H9 (cell line): ENCODE results near the gene FLT1. TPM values are rescaled to one million over a fixed set of nuclear protein-coding genes. Genes with fewer than 3 reads are reported as not detected.
A peak's percentile ranks its signal among the peaks of the same experiment; 100 is the strongest.

Experiments
- DNase-seq: peaks from one replicate; pipeline ENCODE4 v3.0.0-alpha.2; 2017
- H2AFZ ChIP-seq: one replicate; pipeline ENCODE4 v1.6.1; 2013; ENCODE audit warnings: mild to moderate bottlenecking, low read length, control low read depth, moderate library complexity
- H2AK5ac ChIP-seq: 2 replicates; pipeline ENCODE4 v1.6.1; 2013; ENCODE audit warnings: low read length, control low read depth, mixed read lengths; ENCODE audit not compliant: insufficient read length
- H2BK120ac ChIP-seq: one replicate; pipeline ENCODE4 v1.6.1; 2013; ENCODE audit warnings: low read depth, mild to moderate bottlenecking, low read length, control low read depth, inconsistent platforms; ENCODE audit not compliant: poor library complexity, severe bottlenecking
- H2BK12ac ChIP-seq: 2 replicates; pipeline ENCODE4 v1.6.1; 2013; ENCODE audit warnings: low read length, control low read depth, mixed read lengths, low read depth; ENCODE audit not compliant: insufficient read length
- H2BK15ac ChIP-seq: 2 replicates; pipeline ENCODE4 v1.6.1; 2013; ENCODE audit warnings: low read depth, low read length, control low read depth
- H2BK20ac ChIP-seq: one replicate; pipeline ENCODE4 v1.6.1; 2013; ENCODE audit warnings: low read depth, mild to moderate bottlenecking, low read length, control low read depth, inconsistent platforms; ENCODE audit not compliant: poor library complexity, severe bottlenecking
- H2BK5ac ChIP-seq: 2 replicates; pipeline ENCODE4 v1.6.1; 2013; ENCODE audit warnings: low read length, control low read depth, mixed read lengths; ENCODE audit not compliant: insufficient read length
- H3K14ac ChIP-seq: 2 replicates; pipeline ENCODE4 v1.6.1; 2013; ENCODE audit warnings: low read length, control low read depth; ENCODE audit not compliant: insufficient read depth
- H3K18ac ChIP-seq: 2 replicates; pipeline ENCODE4 v1.6.1; 2013; ENCODE audit warnings: low read depth, mild to moderate bottlenecking, mixed read lengths, low read length, control low read depth; ENCODE audit not compliant: insufficient read length
- H3K23ac ChIP-seq: 2 replicates; pipeline ENCODE4 v1.6.1; 2013; ENCODE audit warnings: low read length, control low read depth, mixed read lengths, low read depth; ENCODE audit not compliant: insufficient read length
- H3K23me2 ChIP-seq: 2 replicates; pipeline ENCODE4 v1.6.1; 2013; ENCODE audit warnings: low read depth, mild to moderate bottlenecking, mixed read lengths, low read length, control low read depth; ENCODE audit not compliant: insufficient read length, poor library complexity, severe bottlenecking
- H3K27ac ChIP-seq: 2 replicates; pipeline ENCODE4 v1.5.1; 2013; ENCODE audit warnings: low read length, control low read depth, mixed read lengths, low read depth; ENCODE audit not compliant: insufficient read length
- H3K27me3 ChIP-seq: 2 replicates; pipeline ENCODE4 v1.6.1; 2013; ENCODE audit warnings: low read length, control low read depth, inconsistent platforms; ENCODE audit not compliant: insufficient read depth
- H3K4ac ChIP-seq: 2 replicates; pipeline ENCODE4 v1.6.1; 2013; ENCODE audit warnings: low read depth, mild to moderate bottlenecking, control low read depth, inconsistent platforms, low read length, moderate library complexity
- H3K4me1 ChIP-seq: 2 replicates; pipeline ENCODE4 v1.6.1; 2013; ENCODE audit warnings: low read length, control low read depth, inconsistent platforms; ENCODE audit not compliant: insufficient read depth
- H3K4me2 ChIP-seq: 2 replicates; pipeline ENCODE4 v1.6.1; 2013; ENCODE audit warnings: low read length, control low read depth, mixed read lengths; ENCODE audit not compliant: insufficient read length, insufficient read depth
- H3K56ac ChIP-seq: 2 replicates; pipeline ENCODE4 v1.6.1; 2013; ENCODE audit warnings: low read depth, mild to moderate bottlenecking, mixed read lengths, low read length, control low read depth; ENCODE audit not compliant: insufficient read length
- H3K79me1 ChIP-seq: 2 replicates; pipeline ENCODE4 v1.6.1; 2013; ENCODE audit warnings: low read depth, mild to moderate bottlenecking, moderate library complexity, low read length, control low read depth, inconsistent platforms; ENCODE audit not compliant: insufficient read depth, poor library complexity, severe bottlenecking
- H3K79me2 ChIP-seq: 2 replicates; pipeline ENCODE4 v1.6.1; 2013; ENCODE audit warnings: low read length, control low read depth, inconsistent platforms; ENCODE audit not compliant: insufficient read depth
- H3K9ac ChIP-seq: 2 replicates; pipeline ENCODE4 v1.6.1; 2013; ENCODE audit warnings: low read length, control low read depth, mixed read lengths; ENCODE audit not compliant: insufficient read length; ENCODE audit errors: extremely low read depth
- H3K9me3 ChIP-seq: one replicate; pipeline ENCODE4 v1.6.1; 2013; ENCODE audit warnings: low read depth, low read length, inconsistent platforms; ENCODE audit not compliant: control insufficient read depth
- H3T11ph ChIP-seq: one replicate; pipeline ENCODE4 v1.6.1; 2013; ENCODE audit warnings: mild to moderate bottlenecking, low read length, control low read depth, inconsistent platforms
- H4K20me1 ChIP-seq: one replicate; pipeline ENCODE4 v1.6.1; 2013; ENCODE audit not compliant: control insufficient read depth, insufficient read length, insufficient read depth
- H4K5ac ChIP-seq: 2 replicates; pipeline ENCODE4 v1.6.1; 2013; ENCODE audit warnings: low read depth, mild to moderate bottlenecking, mixed read lengths, low read length, control low read depth; ENCODE audit not compliant: insufficient read length
- H4K8ac ChIP-seq: replicated peaks from 2 replicates; pipeline ENCODE4 v1.6.1; 2013; ENCODE audit warnings: low read length, control low read depth, mixed read lengths, low read depth; ENCODE audit not compliant: insufficient read length
- H4K91ac ChIP-seq: 2 replicates; pipeline ENCODE4 v1.6.1; 2013; ENCODE audit warnings: low read depth, mild to moderate bottlenecking, moderate library complexity, mixed read lengths, low read length, control low read depth; ENCODE audit not compliant: insufficient read length
- H3K27ac Mint-ChIP-seq, 3 experiments: 2 replicates in 2 of 3; 3 replicates in 1 of 3; pipeline ENCODE4 v1.8.0; 2020 to 2021; ENCODE audit warnings: mixed read lengths in 3 of 3, mild to moderate bottlenecking in 1 of 3, moderate library complexity in 1 of 3
- H3K27me3 Mint-ChIP-seq: 2 replicates; pipeline ENCODE4 v1.8.0; 2021; ENCODE audit warnings: low read depth, mild to moderate bottlenecking, moderate library complexity, mixed read lengths
- H3K36me3 Mint-ChIP-seq, 3 experiments: 2 replicates in 2 of 3; 3 replicates in 1 of 3; pipeline ENCODE4 v1.8.0; 2020 to 2021; ENCODE audit warnings: low read depth in 3 of 3, mixed read lengths in 3 of 3; ENCODE audit not compliant: insufficient read depth in 1 of 3
- H3K4me1 Mint-ChIP-seq, 2 experiments: 2 replicates each; pipeline ENCODE4 v1.8.0; 2020; ENCODE audit warnings: mixed read lengths in 2 of 2
- H3K4me3 Mint-ChIP-seq, 2 experiments: 2 replicates in 1 of 2; 3 replicates in 1 of 2; pipeline ENCODE4 v1.8.0; 2020 to 2021; ENCODE audit warnings: mild to moderate bottlenecking in 2 of 2, mixed read lengths in 2 of 2, moderate library complexity in 1 of 2
- H3K9me3 Mint-ChIP-seq, 2 experiments: 2 replicates in 1 of 2; 3 replicates in 1 of 2; pipeline ENCODE4 v1.8.0; 2020; ENCODE audit warnings: mild to moderate bottlenecking in 2 of 2, mixed read lengths in 2 of 2, moderate library complexity in 1 of 2
- CTCF ChIP-seq: fragments of 200-600 bp; sonication (generic); conservative IDR thresholded peaks from 3 replicates; pipeline ENCODE4 v1.8.0; 2021; ENCODE audit warnings: antibody characterized with exemption, mild to moderate bottlenecking
- WGBS: extraction: QIAGEN DNeasy Blood & Tissue Kit; methylation state at CpG from one replicate; pipeline ENCODE4 v1.1.7; 2013; ENCODE audit warnings: missing lambda C conversion rate, low lambda C conversion rate, mixed read lengths; ENCODE audit not compliant: insufficient read length; ENCODE audit errors: extremely low coverage; 5-methylcytosine and 5-hydroxymethylcytosine counted together
- total RNA-seq: library from RNA; stranded (reverse); gene quantifications from 2 replicates; pipeline ENCODE4 v1.2.1, GENCODE V29; 2021

The FLT1 gene
- total RNA-seq, 1 experiment from 2014 or later, result 84.1 TPM

- Histone ChIP-seq H3K56ac (no peak overlapping the region), H3T11ph (no peak overlapping the region), H2BK20ac (no peak overlapping the region), H3K23ac (no peak overlapping the region), H3K4ac (no peak overlapping the region), H2AFZ (no peak overlapping the region), H2BK15ac (no peak overlapping the region; the same call in 1 of the 2 replicates), H3K4me1 (peaks cover 5% of the 10 kb centered on the region; the same call in 1 of the 2 replicates), H3K79me2 (peaks cover 2% of the 10 kb centered on the region; the same call in 1 of the 2 replicates), H4K5ac (no peak overlapping the region), H4K8ac (no peak overlapping the region), H2BK120ac (no peak overlapping the region), H2AK5ac (no peak overlapping the region), H4K20me1 (no peaks in the 10 kb centered on the region), H4K91ac (no peak overlapping the region), H3K14ac (no peak overlapping the region), H3K27ac (no peak overlapping the region), H3K4me2 (no peak overlapping the region), H3K18ac (no peak overlapping the region), H2BK5ac (no peak overlapping the region), H3K9ac (no peak overlapping the region), H3K9me3 (no peaks in the 10 kb centered on the region), H2BK12ac (no peak overlapping the region), H3K23me2 (no peaks in the 10 kb centered on the region), H3K79me1 (no peaks in the 10 kb centered on the region), H3K27me3 (no peaks in the 10 kb centered on the region)
- TF ChIP-seq CTCF, result 0 out of 3 replicates have a peak, but pooled peaks have one; percentile 21
- peaks cover 0 to 3% of the 10 kb centered on the region in 2 experiments; a peak in 2 of 5 replicates for H3K9me3 Mint-ChIP-seq
- H3K36me3 Mint-ChIP-seq, result no peaks in the 10 kb centered on the region; a peak in 3 of 7 replicates
- peaks cover 17 to 25% of the 10 kb centered on the region in 2 experiments for H3K4me1 Mint-ChIP-seq
- no peak for DNase-seq
- no CpG with 5 or more reads among the region's 7 CpGs for WGBS
- H3K27me3 Mint-ChIP-seq, result peaks cover 5% of the 10 kb centered on the region
- H3K4me3 Mint-ChIP-seq, result no peak overlapping the region
- no peak overlapping the region for H3K27ac Mint-ChIP-seq
Measured at GRCh38 chr13:28505543-28506135, 10.7 kb upstream of the FLT1 start.
